Left colon (tissue), 2 donors: ENCODE results near the gene MTUS2. TPM values are rescaled to one million over a fixed set of nuclear protein-coding genes. Genes with fewer than 3 reads are reported as not detected.

ENCODE experiments used
- ATAC-seq: fragments of 200-7000 bp; cut with Tn5 transposase; one replicate; pipeline ENCODE4 v1.9.1; 2020; ENCODE audit warnings: mild to moderate bottlenecking, moderate library complexity
- DNase-seq, 2 donors: peaks; one replicate each; pipeline ENCODE4 v3.0.0-alpha.2; 2020
- intact Hi-C, 2 donors: fragments of 100-400 bp; cut with DNase I in 1 of 2; cut with micrococcal nuclease in 1 of 2; formaldehyde crosslinking; loops; one replicate each; pipeline versions ENCODE4 v1.11.2 to v1.14.0; 2022; cut with DNase I, micrococcal nuclease
- total RNA-seq, 2 donors: library from RNA; stranded (reverse); fragmentation: NEBNext Ultra II Directional; extraction: Animal tissue kit (Norgen Biotek cat#: 25700); gene quantifications; one replicate each; pipeline ENCODE4 v1.2.1, GENCODE V29; 2021
- donor health status: DM: no; HTN: no; CAD: no.
- donor health status: DM: yes; HTN: yes; CAD: no.

MTUS2 gene
- total RNA-seq, 2 donors from 2014 or later = 0.15 to 0.25 TPM

- intact Hi-C loops = no loop called here
- no peak for ATAC-seq
- DNase-seq = no peak
These were observed 434.7 kb downstream of the MTUS2 start for GRCh38 chr13:29254626-29255370.

GRCh38 chr13:29255567-29255966 is 435.4 kb downstream of the MTUS2 start:
- intact Hi-C loops = no loop called here
- ATAC-seq = no peak
- no peak for DNase-seq

- no peak for ATAC-seq
- DNase-seq = no peak
- intact Hi-C loops = no loop called here
These were observed 440.5 kb downstream of the MTUS2 start for GRCh38 chr13:29260684-29261083.

DNA sequence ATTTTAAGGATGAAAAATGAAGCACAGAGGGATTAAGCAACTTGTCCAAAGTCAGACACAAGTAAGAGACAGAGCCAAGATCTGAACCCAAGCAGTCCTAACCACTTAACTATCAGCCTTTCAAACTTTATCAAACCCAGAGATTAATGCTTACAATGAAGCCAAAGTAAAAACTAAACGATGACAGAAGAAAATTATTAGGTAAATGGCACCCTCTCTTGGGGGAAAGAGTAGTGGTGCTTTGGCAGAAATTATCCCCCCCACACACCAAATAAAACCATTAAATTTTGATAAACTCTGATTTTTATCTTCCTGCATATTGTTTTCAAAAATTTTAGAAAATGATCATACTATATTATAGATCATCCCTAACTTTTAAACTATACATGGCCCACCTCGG is 446.1 kb downstream of the MTUS2 start:
- ATAC-seq = no peak
- DNase-seq = no peak
- intact Hi-C loops = no loop called here

DNA sequence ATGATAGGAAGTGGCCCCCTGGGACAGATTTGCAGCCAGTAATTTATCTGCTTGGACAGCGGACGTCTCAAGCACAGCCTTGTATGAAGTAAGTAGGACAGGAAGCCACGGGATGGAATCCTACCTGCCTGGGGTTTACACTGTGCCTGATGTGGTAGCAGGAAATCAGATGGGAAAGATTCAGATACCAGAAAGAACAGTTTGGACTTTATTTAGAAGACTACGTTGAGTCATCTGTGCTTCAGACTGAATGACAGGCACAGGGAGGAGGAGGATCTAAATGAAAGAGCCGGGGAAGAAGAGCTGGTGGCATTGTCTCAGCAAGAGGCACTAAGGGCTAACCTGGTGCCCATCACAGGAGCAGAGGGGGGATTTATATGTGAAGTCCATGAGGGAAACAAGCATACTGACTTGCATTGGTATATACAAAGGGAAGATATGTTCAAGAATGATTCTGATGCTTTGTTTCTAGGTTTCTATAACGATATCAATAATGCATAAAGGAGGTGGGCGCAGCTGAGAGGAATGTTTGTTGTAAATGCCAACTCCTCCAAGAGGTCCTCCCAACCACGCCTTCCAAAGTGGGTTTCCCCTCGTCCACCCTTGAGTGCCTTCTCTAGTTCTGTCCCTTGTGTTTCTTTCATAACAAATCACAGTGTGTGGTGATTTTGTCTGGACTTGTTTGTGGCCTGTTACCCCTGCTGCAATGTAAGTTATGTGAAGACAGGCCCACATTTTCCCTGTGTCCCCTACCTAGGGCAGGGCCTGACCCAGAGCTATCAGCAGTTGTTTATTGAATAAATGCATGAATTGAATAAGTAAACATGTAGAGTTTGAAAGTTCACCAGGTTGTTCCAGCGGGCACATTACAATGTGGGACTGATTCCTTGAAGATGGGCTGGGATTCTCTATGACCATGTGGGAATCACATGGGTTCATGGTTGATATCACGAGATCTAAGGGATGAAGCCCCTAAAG is 446.9 kb downstream of the MTUS2 start:
- DNase-seq = no peak
- intact Hi-C loops = no loop called here
- ATAC-seq = no peak

DNA sequence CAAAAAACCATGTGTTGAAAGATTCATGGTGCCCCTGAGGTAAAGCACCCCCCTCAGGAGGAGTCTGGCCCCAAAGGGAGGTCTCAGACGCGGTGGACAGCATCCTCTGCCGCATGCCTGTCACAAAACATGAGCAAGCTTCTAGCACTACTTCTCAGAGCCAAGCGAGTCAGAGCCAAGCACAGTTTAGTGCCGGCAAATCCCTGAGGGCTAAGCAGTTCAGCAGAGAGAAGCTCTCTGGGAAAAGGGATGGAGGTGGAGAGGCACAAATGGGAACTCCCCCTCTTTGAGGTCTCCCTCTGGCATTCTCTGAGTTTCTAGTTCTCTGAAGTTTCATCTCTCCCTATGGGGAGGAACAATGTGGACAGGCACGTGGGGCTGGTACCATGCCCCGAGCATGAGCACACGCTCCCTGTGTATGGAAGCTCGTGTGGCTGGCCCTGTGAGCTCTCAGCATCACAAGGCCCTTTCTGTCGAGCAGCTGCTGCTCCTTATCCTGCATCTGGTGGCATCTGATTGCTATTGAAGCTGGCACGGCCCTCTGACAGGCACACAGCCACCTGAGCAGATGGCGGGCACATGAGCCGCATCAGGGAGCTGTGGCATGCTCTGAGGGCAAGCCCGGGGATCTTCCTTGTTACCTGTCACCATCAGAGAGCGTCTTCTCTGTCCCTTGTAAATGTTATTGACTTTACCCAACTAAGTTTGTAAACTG is 450.3 kb downstream of the MTUS2 start:
- ATAC-seq = no peak
- intact Hi-C loops = no loop called here
- no peak for DNase-seq

- intact Hi-C loops = no loop called here
- DNase-seq = no peak
- ATAC-seq = no peak
These were observed 451.5 kb downstream of the MTUS2 start for GRCh38 chr13:29271606-29272005.

DNA sequence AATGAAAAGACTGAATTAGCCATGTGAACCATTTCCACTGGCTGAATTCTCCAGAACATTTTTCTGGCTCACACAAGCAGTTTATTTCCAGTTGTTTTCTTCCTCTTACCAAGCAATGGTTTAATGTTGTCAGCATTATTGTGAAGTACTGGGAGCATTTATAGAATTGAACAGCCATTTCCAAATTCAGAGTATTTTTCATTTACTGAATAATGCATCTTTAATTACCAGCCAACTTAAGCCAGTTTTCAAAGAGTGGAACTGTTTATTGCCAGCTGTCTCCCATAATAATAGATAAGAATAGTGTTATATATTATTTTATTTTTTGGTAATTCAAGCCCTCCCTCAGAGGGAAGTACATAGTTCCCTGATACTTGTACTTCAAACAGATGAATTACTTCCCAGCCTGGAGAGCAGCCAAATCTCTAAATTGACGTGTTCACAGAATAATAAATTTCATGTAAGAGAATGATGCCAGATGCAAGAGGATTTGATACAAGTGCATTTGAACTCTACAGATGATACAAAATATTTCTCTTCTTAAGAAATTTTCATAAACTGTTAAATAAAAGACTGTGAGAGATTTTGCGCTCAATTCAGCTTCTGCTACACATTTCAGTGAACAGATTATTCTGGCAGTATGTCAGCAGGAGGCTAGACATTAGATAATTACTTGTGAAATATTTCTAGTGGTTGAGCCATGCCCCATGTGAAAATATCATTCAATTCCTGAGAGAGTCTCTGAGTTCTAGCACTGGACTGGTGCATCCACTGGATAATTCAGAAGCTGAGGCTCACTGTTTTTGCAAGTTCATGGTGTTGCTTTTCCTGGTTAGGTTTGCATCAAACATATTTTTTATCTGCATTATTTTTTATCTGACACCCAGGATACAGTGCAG is 459.5 kb downstream of the MTUS2 start:
- intact Hi-C loops = no loop called here
- ATAC-seq = no peak
- DNase-seq = no peak

- DNase-seq (no peak), ATAC-seq (no peak)
- intact Hi-C loops = no loop called here
These were observed 461.9 kb downstream of the MTUS2 start for GRCh38 chr13:29281932-29282495.

- no peak for ATAC-seq
These were observed 464.6 kb downstream of the MTUS2 start for GRCh38 chr13:29284726-29285125.

DNA sequence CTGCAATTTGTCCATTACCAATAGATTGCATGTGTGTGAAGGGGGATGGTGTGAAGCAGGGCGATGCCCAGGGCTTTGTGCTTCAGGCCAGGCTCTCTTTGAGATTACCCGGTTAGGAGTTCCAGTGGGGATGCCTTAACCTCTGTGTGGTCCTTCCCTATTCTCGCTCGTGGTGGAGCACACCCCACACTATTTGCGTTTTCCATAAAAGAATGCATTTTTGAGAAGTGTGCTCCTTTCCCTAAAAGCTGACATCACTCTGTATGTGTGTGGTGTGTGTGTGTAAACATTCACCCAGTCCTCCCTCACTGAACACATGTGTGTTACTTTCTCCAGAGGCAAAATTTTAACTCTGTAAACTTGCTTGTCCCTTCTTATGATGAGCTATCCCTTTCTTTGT is 467.1 kb downstream of the MTUS2 start:
- ATAC-seq (no peak), DNase-seq (no peak)
- intact Hi-C loops = no loop called here

More at GRCh38 chr13:29284726-29285125, 464.6 kb downstream of the MTUS2 start:
- no peak for DNase-seq
- intact Hi-C loops = no loop called here

- ATAC-seq (no peak), DNase-seq (no peak)
- intact Hi-C loops = no loop called here
These were observed 471.9 kb downstream of the MTUS2 start for GRCh38 chr13:29292045-29292444.

GRCh38 chr13:29294821-29295220 is 474.7 kb downstream of the MTUS2 start:
- DNase-seq = no peak
- intact Hi-C loops = no loop called here
- ATAC-seq = no peak

- intact Hi-C loops = no loop called here
- ATAC-seq (no peak), DNase-seq (no peak)
These were observed 480.9 kb downstream of the MTUS2 start for GRCh38 chr13:29301027-29301426.

DNA sequence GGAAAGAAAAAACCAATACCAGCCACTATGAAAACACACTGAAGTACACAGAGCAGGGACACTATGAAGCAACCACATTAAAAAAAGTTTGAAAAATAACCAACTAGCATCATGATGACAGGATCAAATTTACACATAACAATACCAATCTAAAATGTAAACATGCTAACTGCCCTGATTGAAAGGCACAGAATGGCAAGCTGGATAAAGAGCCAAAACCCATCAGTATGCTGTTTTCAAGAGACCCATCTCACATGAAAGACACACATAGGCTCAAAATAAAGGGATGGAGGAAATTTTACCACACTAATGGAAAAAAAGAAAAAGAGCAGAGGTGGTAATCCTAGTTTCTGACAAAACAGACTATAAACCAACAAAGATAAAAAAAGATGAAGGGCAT is 484.0 kb downstream of the MTUS2 start:
- intact Hi-C loops = no loop called here
- no peak for DNase-seq
- no peak for ATAC-seq

DNA sequence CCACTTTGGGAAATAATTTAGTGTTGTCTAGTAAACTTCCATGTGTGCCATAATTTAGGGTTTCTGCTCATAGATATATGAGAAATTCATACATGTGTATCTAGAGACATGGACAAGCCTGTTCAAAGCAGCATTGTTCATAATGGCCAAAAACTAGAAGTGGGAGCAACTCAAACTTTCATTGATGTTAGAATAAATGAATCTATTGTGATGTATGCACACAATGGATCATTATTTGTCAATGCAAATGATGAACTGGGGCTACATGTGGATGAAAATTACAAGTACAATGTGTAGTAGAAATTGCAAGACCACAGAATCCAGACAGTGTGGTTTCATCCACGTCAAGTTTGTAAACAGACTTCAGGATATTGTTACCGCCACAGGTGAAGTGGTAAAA is 490.7 kb downstream of the MTUS2 start:
- intact Hi-C loops = no loop called here
- ATAC-seq (no peak), DNase-seq (no peak)

GRCh38 chr13:29315847-29316246 is 495.7 kb downstream of the MTUS2 start:
- DNase-seq (no peak), ATAC-seq (no peak)
- intact Hi-C loops = no loop called here

GRCh38 chr13:29317828-29318227 is 497.7 kb downstream of the MTUS2 start:
- intact Hi-C loops = no loop called here
- DNase-seq = no peak
- ATAC-seq = no peak
